HT-29 (cell line): Measurements from ENCODE around the gene UPK3A. TPM values are rescaled to one million over a fixed set of nuclear protein-coding genes. Genes with fewer than 3 reads are reported as not detected.
A peak's percentile ranks its signal among the peaks of the same experiment; 100 is the strongest.
"Not testable (repeated sequence)": the region's sequence is repeated elsewhere in the genome, so short reads cannot be mapped to it uniquely, and the experiment has no call there.

Experiments
- DNase-seq: peaks from one replicate; pipeline ENCODE4 v3.0.0-alpha.2; 2015; ENCODE audit warnings: low spot score
- total RNA-seq: library from RNA; depleted of rRNA; stranded (reverse); fragments of >200 nt; shearing (Covaris generic); gene quantifications from 2 replicates; pipeline ENCODE4 v1.2.3, GENCODE V29; 2014

UPK3A gene
- total RNA-seq, 1 experiment from 2014 or later = 6.0 TPM

DNA sequence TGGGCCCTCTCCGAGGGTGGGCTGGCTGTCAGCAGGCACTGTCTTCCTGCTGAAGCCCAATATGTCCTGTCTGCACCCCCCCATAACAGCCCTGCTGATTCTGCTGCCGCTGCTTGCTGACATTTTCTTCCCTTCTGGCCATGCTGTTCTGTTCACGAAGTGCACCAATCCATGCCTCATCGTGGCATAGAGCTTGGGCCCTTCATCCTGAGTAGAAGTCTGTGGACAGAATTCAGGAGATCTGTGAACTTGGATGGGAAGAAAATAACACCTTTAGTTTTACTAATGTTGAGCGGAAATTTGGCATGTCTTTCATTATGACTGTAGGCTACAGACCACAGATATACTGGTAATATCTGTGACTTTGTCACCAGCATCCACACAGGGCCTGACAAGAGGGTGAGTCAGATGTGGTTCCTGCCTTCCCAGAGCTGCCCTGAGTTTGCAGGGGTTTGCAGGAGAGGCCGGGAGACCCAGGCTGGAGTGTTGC is 29.9 kb upstream of the UPK3A start:
- no peak for DNase-seq

DNA sequence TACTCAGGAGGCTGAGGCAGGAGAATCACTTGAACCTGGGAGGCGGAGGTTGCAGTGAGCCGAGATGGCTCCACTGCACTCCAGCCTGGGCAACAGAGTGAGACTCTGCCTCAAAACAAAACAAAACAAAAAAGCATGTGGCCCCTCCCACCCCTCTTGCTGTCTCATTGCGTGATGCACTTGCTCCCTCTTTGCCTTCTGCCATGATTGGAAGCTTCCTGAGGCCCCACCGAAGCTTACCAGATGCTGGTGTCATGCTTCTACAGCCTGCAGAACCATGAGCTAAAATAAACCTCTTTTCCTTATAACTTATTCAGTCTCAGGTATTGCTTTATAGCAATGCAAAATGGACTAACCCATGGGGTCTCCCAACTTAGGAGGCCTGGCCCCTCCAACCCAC is 26.8 kb upstream of the UPK3A start:
- DNase-seq = not testable (repeated sequence)

GRCh38 chr22:45259754-45260394 is 24.9 kb upstream of the UPK3A start:
- DNase-seq = no peak

- DNase-seq = not testable (repeated sequence)
Observed at GRCh38 chr22:45260395-45260759, 24.4 kb upstream of the UPK3A start.

- no peak for DNase-seq
Observed at GRCh38 chr22:45261407-45262088, 23.2 kb upstream of the UPK3A start.

GRCh38 chr22:45262195-45262930 is 22.4 kb upstream of the UPK3A start:
- DNase-seq = no peak

GRCh38 chr22:45262931-45263462 is 21.8 kb upstream of the UPK3A start:
- DNase-seq = no peak

GRCh38 chr22:45263463-45264269 is 21.1 kb upstream of the UPK3A start:
- peak; percentile 67 for DNase-seq

- no peak for DNase-seq
Observed at GRCh38 chr22:45265535-45265934, 19.2 kb upstream of the UPK3A start.

DNA sequence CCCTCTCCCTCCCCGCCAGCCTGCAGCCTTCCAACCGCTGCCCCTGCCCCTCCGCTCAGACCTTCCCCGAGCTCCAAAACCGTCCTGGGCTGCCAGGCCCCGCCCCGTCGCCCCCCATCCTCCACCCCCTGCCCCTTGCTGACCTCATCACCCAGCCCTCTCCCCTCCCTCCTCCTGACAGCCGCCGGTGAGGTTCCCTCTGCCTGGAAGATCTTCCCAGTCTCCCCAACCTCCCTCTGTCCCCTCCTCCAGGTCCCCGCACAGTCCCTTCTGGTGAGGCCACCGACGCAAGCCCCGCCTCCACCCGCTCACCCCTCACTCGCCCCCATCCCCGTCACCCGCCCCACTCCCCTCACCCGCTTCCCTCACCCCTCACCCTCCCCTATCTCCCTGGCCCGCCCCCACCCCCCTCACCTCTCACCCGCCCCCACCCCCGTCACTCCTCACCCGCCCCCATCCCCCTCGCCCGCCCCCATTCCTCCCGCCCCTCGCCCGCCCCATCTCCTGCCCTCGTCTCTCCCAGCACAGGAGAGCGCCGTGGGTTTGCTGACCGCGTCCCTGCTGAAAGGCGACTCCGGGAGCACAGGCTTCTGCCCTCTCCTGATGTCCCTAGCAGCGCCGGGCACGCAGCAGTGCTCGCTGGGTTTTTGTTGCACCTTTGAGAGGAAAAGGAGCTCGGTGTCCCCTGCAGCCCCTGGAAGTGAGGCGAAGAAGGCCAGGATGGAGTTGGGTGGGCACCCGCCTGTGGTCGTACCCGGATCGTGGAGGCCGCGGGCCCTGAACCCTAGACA is 16.4 kb upstream of the UPK3A start:
- peak; percentile 12 for DNase-seq

GRCh38 chr22:45268958-45269844 is 15.5 kb upstream of the UPK3A start:
- peak; percentile 61 for DNase-seq

DNA sequence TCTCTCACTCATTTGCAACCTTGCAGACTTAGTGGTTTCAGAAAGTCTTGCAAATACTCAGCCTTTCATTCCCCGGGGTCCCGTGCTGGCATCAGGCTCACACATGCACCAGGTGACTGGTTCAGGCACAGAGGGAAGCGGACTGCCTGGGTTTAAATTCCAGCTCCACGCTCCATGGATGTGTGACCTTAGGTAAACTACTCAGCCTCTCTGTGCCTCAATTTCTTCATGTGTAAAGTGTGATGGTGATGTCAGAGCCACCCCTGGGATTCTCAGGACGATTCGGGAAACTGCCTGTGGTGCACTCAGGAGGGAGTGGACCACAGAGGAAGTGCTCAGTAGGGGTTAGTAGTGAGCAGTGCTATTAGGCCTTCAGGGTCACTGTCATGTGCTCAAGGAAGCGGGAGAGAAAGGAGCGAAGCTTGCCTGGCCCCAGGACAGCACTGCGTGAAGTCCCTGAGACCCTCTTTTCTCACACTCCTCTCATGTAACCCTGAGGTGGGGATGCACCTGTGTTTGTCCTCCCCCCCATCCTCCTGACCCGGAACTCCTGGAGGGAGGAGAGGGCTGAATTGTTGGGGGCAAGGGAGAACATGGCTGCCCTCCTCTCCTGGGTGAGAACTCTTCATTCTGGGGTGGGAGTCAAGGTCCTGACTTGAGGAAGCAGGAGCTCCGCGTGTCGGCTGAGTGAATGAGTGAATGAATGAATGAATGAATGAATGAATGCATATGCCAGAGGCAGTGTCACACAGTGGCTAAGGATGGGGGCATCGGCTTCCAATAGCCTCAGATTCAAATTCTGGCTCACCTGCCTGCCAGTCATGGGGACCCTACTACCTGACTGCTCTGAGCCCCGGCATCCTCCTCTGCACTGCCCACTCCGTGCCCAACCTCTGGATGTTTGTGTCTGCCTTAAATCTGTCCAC is 14.4 kb upstream of the UPK3A start:
- no peak for DNase-seq

DNA sequence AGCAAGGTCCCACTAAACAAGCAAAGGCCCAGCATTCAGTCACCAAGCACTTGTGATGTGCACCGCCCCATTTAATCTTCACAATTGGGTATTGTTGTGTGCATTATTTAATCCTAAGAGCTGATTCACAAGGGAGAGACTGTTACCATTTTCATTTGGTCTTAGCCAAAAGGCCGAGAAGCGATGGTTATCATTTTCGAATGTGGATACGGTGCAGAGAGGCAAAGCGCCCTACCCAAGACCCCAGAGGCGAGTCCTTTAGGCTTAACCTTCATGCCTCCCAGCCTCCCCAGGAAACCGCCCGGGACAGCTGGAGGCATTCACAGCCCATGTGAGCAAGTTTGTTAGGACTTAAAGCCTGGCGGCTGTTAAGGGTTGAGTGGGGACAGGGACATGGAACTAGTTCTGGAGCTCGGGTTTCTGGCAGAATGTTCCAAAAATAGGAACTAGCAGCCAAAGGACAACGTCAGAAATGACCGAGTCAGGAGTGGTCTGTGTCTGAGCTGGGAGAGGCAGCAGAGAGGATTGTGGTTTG is 13.0 kb upstream of the UPK3A start:
- peak; percentile 51 for DNase-seq

GRCh38 chr22:45272498-45272897 is 12.3 kb upstream of the UPK3A start:
- no peak for DNase-seq

DNA sequence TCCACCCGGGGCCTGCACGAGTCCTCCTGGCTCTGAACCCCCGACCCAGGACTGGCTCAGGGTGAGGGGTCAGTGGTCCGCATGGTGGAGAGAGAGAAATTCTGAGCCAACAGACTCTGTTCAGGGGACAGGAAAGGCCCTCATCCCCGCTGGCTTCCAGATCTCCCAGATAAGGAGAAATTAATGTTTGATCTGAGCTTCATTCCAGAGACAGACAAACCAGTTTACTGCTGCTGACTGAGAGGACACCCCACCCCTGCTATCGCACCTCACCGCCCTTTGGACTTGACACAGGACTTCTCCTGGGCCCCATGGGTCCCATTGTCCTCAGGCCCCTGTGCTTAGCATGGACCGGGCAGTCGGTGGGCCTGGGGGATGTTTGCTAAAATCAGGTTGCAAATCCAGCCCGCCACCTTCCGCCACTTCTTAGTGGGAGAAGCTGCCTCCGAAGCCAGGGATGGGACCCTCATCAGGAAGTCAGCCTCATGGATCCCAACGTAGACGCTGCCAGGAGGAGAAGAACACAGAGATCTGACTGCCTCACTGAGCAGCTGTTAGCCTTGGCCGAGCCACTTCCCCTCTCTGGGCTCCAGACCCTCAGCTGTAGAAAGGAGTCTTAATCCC is 11.2 kb upstream of the UPK3A start:
- DNase-seq = peak; percentile 71

- DNase-seq = no peak
Observed at GRCh38 chr22:45276507-45277105, 8.1 kb upstream of the UPK3A start.

- DNase-seq = not testable (repeated sequence)
Observed at GRCh38 chr22:45277720-45278119, 7.0 kb upstream of the UPK3A start.
